Omental fat pad (tissue), 4 donors: ENCODE measurements around the gene SMAD1. TPM values are rescaled to one million over a fixed set of nuclear protein-coding genes. Genes with fewer than 3 reads are reported as not detected.

ENCODE experiments used
- ATAC-seq: fragments of 150-250 bp; one replicate; pipeline ENCODE4 v1.9.1; 2016; ENCODE audit warnings: mild to moderate bottlenecking, moderate library complexity; ENCODE audit not compliant: low FRiP score
- DNase-seq: peaks from one replicate; pipeline ENCODE4 v3.0.0-alpha.2; 2019; ENCODE audit warnings: low spot score
- total RNA-seq, 4 donors: library from RNA; depleted of rRNA; stranded (reverse); fragments of >200 nt; gene quantifications; one replicate each; pipeline ENCODE4 v1.1.0, GENCODE V29; 2016
- TF ChIP-seq, protein P1 (sequence below), 3 donors: fragments of 450-650 bp; IDR thresholded peaks; one replicate each; pipeline ENCODE4 v1.5.1; 2016 to 2017; ENCODE audit warnings: antibody characterized with exemption in 3 of 3, mild to moderate bottlenecking in 3 of 3, moderate library complexity in 2 of 3

SMAD1 gene
- total RNA-seq, 4 donors from 2014 or later, result 13.9 to 59.4 (median 17.3) TPM

DNA sequence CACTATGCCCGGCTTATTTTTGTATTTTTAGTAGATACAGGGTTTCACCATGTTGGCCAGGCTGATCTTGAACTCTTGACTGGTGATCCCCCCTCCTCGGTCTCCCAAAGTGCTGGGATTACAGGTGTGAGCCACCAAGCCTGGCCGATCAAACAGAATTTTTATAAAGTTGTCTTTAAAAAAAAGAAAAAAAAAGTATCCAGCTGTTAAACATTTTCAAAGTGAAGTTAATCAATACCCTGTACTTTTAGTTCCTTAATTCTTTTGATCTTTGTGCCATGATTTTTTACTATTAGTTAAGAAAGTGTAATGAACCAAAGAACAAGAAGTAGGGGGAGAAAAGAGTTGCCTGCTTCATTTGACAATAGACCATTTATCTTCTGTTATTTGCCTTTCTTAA is 24.3 kb downstream of the SMAD1 start:
- DNase-seq (no peak), ATAC-seq (no peak)
- TF ChIP-seq, protein P1, sequence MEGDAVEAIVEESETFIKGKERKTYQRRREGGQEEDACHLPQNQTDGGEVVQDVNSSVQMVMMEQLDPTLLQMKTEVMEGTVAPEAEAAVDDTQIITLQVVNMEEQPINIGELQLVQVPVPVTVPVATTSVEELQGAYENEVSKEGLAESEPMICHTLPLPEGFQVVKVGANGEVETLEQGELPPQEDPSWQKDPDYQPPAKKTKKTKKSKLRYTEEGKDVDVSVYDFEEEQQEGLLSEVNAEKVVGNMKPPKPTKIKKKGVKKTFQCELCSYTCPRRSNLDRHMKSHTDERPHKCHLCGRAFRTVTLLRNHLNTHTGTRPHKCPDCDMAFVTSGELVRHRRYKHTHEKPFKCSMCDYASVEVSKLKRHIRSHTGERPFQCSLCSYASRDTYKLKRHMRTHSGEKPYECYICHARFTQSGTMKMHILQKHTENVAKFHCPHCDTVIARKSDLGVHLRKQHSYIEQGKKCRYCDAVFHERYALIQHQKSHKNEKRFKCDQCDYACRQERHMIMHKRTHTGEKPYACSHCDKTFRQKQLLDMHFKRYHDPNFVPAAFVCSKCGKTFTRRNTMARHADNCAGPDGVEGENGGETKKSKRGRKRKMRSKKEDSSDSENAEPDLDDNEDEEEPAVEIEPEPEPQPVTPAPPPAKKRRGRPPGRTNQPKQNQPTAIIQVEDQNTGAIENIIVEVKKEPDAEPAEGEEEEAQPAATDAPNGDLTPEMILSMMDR (IDR thresholded peaks at IDR 0.05), result no peak

DNA sequence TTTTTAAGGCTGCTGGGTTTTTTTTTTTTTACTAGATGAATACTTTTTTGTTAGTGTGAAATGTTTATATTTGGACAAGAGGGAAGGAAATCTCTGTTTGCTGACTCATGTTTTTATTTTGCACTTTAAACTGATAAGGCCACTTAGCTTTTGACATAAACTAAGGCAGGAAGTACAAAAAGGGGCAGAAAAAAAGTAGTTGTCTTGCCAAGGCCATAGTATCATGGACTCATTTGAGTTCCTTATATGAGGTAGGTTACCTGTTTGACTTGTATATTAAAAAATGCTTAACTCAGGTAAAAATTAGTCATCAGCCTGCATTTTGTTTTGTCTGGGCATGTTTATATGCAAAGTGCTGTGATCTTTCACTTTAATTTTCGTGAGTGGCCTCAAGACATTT is 26.0 kb downstream of the SMAD1 start:
- DNase-seq, result no peak
- ATAC-seq, result no peak
- TF ChIP-seq, protein P1 (IDR thresholded peaks at IDR 0.05), result no peak

DNA sequence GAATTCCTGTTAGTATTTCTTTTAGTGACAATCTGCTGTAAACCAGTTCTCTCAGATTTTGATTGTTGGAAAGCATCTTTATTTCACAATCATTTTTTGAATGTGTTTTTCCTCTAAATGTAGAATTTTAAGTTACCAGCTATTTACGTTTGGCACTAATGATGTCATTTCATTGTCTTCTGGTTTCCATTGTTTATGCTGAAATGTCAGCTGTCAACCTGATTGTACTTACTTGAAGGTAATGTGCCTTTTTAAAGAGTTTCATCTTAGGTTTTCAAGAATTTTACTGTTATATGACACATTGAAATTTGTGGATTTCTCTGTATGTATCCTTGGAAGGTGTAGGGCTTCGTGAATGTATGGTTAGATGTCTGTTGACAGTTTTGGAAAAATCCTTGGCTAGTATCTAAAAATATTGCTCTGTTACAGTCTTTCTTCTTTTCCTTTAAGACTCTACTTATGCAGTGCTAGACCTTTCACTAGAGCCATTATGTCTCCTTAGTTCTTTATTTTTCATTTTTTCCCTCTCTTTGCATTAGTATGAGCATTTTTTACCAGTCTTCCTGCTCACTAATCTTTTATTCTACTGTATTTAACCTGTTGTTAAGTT is 30.4 kb downstream of the SMAD1 start:
- no peak for DNase-seq
- TF ChIP-seq, protein P1 (IDR thresholded peaks at IDR 0.05), result no peak
- no peak for ATAC-seq

DNA sequence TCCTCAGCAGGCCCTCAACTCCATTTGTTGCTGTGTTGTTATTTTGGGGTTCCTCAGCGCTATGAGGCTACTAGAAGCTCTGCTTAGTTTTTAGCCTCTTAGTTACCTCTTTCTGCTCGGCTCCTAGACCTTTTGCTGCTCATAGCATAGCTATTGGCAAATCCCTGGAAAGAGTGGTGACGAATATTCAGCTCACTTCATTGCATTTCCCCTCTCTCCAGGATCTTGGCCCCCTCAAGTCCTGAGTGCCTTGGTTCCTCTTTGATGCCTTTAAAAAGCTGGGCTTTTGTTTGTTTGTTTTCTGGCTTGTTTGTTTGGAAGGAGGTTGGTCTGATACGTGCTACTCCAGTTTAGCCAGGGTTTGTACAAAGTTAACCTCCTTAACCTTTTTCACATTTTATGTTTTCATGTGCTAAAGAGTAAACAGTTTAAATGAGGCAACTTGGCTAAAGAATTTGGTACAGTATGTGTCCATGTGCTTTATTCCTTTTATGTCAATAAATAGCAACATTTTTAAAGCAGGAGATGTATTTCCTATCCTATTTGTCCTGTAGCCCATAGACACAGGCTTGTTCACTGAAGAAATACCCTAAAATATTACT is 31.5 kb downstream of the SMAD1 start:
- TF ChIP-seq, protein P1 (IDR thresholded peaks at IDR 0.05), result no peak
- DNase-seq (no peak), ATAC-seq (no peak)

DNA sequence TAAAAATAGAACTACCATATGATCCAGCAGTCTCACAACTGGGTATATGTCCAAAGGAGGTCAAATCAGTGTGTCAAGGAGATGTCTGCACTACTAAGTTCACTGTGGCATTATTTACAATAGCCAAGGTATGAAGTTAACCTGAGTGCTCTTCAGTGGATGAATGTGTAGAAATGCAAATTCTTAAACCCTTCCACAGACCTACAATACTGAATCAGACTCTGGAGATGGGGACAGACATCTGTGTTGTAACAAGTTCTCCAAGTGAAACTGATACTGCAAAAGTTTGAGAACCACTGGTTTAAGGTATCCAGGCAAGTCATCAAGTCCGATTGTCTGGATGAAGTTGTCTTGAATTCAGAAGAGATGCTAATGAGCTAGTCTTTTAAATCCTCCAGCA is 38.5 kb downstream of the SMAD1 start:
- TF ChIP-seq, protein P1 (IDR thresholded peaks at IDR 0.05), result no peak
- ATAC-seq (no peak), DNase-seq (no peak)

DNA sequence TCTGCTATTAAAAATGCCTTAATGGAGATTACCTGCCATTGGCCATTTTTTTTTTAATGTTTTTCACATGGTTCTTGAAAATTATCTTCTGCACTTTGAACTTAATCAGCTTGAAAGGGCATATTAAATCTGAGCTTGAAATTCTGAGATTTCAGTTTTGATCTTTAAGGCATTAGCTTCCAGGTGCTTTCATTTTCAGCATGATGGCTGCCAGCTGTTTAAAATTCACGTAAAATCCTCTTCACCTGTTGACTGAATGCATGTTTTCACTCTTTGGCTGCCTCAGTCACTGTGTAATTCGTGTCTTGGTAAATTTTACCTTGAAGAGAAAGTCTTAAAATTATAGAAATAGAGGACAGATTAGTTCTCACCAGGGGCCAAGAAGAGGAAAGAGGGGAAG is 39.6 kb downstream of the SMAD1 start:
- no peak for ATAC-seq
- TF ChIP-seq, protein P1 (IDR thresholded peaks at IDR 0.05), result no peak

DNA sequence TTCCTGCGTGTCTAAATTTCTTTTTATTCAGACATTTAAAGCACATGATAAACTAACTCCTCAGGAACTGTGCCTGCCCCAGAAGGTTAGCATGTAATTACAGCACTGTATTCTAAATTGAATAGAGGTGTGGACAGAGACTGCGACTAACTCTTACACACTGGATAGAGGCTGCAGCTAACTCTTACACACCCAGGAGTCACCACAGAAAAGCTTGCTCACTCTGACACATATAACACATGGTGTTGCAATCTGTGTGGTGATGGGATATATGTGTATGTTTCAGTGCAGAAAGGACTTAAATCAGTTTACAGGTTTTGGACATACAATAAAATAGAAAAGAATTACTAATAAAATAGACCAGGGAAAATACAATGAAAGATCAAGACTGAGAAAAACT is 41.5 kb downstream of the SMAD1 start:
- no peak for ATAC-seq
- TF ChIP-seq, protein P1 (IDR thresholded peaks at IDR 0.05), result no peak
- DNase-seq, result no peak

More for the DNA sequence above, 39.6 kb downstream of the SMAD1 start:
- DNase-seq, result no peak
